ENCODE data around the gene LOXL3. TPM values are rescaled to one million over a fixed set of nuclear protein-coding genes. Genes with fewer than 3 reads are reported as not detected.

The LOXL3 gene
- total RNA-seq, 1 experiment from 2014 or later, result 29.0 TPM

GRCh38 chr2:74489906-74490305 lies 63.8 kb downstream of the LOXL3 start:
- H3K4ac ChIP-seq (ENCODE audit: low read depth, low read length), result no peak overlapping the region
- H3K56ac ChIP-seq (ENCODE audit: insufficient read length, low read depth, low read length), result no peak overlapping the region
- no peak overlapping the region for H3K27ac ChIP-seq (ENCODE audit: insufficient read length, low read depth, low read length)
- no peak overlapping the region for H3T11ph ChIP-seq (ENCODE audit: low read length)
- no peak overlapping the region for H2BK5ac ChIP-seq (ENCODE audit: insufficient read length, low read length)
- no peak overlapping the region for H3K14ac ChIP-seq (ENCODE audit: insufficient read depth, low read length)
- H4K5ac ChIP-seq (ENCODE audit: insufficient read length, low read depth, low read length), result no peak overlapping the region
- peaks cover 28 to 67% (median 62%) of the 10 kb centered on the region in 3 experiments for H3K36me3 Mint-ChIP-seq (ENCODE audit: insufficient read depth in 1 of 3, low read depth in 3 of 3)
- DNase-seq, result no peak
- no peaks in the 10 kb centered on the region; the same call in 1 of the 2 replicates for H3K27me3 ChIP-seq (ENCODE audit: insufficient read depth, low read length)
- no peaks in the 10 kb centered on the region for H3K9me3 ChIP-seq (ENCODE audit: control insufficient read depth, low read depth, low read length)
- no peak for TF ChIP-seq CTCF (conservative IDR thresholded peaks at IDR 0.05)
- no peak overlapping the region for H2BK20ac ChIP-seq (ENCODE audit: low read depth, low read length, poor library complexity, severe bottlenecking)
- H3K79me2 ChIP-seq (ENCODE audit: insufficient read depth, low read length), result no peaks in the 10 kb centered on the region
- no peak overlapping the region for H3K23ac ChIP-seq (ENCODE audit: insufficient read length, low read depth, low read length)
- no peak overlapping the region for H3K27ac Mint-ChIP-seq
- no peaks in the 10 kb centered on the region for H3K4me1 Mint-ChIP-seq
- no peak overlapping the region for H2AFZ ChIP-seq (ENCODE audit: low read length)
- no peak overlapping the region for H2BK12ac ChIP-seq (ENCODE audit: insufficient read length, low read depth, low read length)
- no peak overlapping the region for H3K4me2 ChIP-seq (ENCODE audit: insufficient read depth, insufficient read length, low read length)
- H3K4me1 ChIP-seq (ENCODE audit: insufficient read depth, low read length), result no peaks in the 10 kb centered on the region
- H3K4me3 Mint-ChIP-seq, result no peak overlapping the region
- H3K9ac ChIP-seq (ENCODE audit: extremely low read depth, insufficient read length, low read length), result no peak overlapping the region
- H2BK15ac ChIP-seq (ENCODE audit: low read depth, low read length), result no peak overlapping the region
- H3K23me2 ChIP-seq (ENCODE audit: insufficient read length, low read depth, low read length, poor library complexity, severe bottlenecking), result no peaks in the 10 kb centered on the region
- H2BK120ac ChIP-seq (ENCODE audit: low read depth, low read length, poor library complexity, severe bottlenecking), result no peak overlapping the region
- no peak overlapping the region for H2AK5ac ChIP-seq (ENCODE audit: insufficient read length, low read length)
- H3K27me3 Mint-ChIP-seq (ENCODE audit: low read depth), result peaks cover 6% of the 10 kb centered on the region
- H3K79me1 ChIP-seq (ENCODE audit: insufficient read depth, low read depth, low read length, poor library complexity, severe bottlenecking), result no peaks in the 10 kb centered on the region
- no CpG with 5 or more reads among the region's 9 CpGs for WGBS (ENCODE audit: extremely low coverage, insufficient read length, low lambda C conversion rate)
- H4K20me1 ChIP-seq (ENCODE audit: control insufficient read depth, insufficient read depth, insufficient read length), result no peaks in the 10 kb centered on the region
- H4K8ac ChIP-seq (replicated peaks; ENCODE audit: insufficient read length, low read depth, low read length), result no peak overlapping the region
- H3K18ac ChIP-seq (ENCODE audit: insufficient read length, low read depth, low read length), result no peak overlapping the region
- H4K91ac ChIP-seq (ENCODE audit: insufficient read length, low read depth, low read length), result no peak overlapping the region
- H3K9me3 Mint-ChIP-seq, result no peaks in the 10 kb centered on the region

Data from H9 (cell line).